Measurements from ENCODE around the gene PDSS2. TPM values are rescaled to one million over a fixed set of nuclear protein-coding genes. Genes with fewer than 3 reads are reported as not detected.

Gene PDSS2
- total and polyA plus RNA-seq, 2 of the 8 experiments (the other 6 are each of a cell fraction or from before 2014, with no cell fraction given) = 10.7 to 16.1 TPM

DNA sequence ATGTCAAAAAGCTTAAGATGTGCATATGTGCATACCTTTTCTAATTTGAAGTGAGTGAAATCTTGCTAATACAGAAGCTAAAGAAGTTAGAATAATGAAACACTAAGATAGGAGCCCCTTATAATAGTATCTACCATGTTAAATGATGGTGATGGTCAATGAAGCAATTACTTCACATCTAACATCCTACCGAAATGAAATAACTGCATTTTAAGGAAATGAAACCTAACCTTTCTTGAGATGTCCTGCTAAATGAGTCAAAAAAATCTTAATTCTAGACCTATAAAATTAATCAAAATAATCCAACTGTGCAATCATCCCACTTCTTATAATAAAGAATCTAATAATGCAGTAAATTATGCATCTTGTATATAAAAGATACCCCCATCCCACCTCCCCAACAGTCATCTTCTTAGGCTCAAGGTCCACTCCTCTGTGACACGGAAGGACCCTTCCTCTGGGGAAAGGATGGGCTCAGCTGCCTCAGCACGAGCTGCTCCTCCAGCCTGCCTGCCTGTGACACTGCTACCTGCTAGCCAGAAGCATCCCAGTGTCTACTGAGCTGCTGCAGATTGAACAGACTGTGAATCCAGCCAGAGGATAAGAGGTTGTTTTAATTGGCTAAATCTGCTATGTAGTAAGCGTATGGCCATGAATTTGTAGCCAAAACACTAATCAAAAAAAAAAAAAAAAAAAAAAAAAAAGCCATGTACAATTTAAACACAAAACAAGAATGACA is 214.5 kb downstream of the PDSS2 start:
- no peak overlapping the region for H3K23ac ChIP-seq (ENCODE audit: insufficient read length)
- H3K4me3 ChIP-seq (ENCODE audit: extremely low read depth in 1 of 4, insufficient read depth in 2 of 4, low read depth in 3 of 4, low read length in 4 of 4) = no peak overlapping the region
- WGBS, 2 experiments (ENCODE audit: extremely low coverage in 1 of 2, insufficient coverage in 1 of 2, insufficient read length in 1 of 2, insufficient replicate concordance in 2 of 2, low coverage in 1 of 2, low lambda C conversion rate in 2 of 2, missing lambda C conversion rate in 1 of 2) = 85% methylated on average over 4 of the region's 4 CpGs; no CpG with 5 or more reads in 1 of the 2 experiments
- no peak overlapping the region for H2AK5ac ChIP-seq (ENCODE audit: low read depth, low read length)
- DNase-seq (ENCODE audit: low read depth in 1 of 2, low spot score in 2 of 2) (no peak), FAIRE-seq (no peak)
- H3K4ac ChIP-seq (replicated peaks; ENCODE audit: insufficient read length, low read depth, low read length) = no peak overlapping the region
- no peak overlapping the region for H2BK15ac ChIP-seq (ENCODE audit: low read length)
- peaks cover 0 to 3% (median 0%) of the 10 kb centered on the region in 4 experiments; a peak in 1 of 8 replicates for H3K36me3 ChIP-seq (ENCODE audit: control insufficient read depth in 2 of 4, insufficient read depth in 4 of 4, low read length in 3 of 4)
- H3K79me1 ChIP-seq (ENCODE audit: low read depth, low read length) = no peaks in the 10 kb centered on the region
- no peak overlapping the region for H2AFZ ChIP-seq (ENCODE audit: low read length)
- no peaks in the 10 kb centered on the region for H3K9me3 ChIP-seq (ENCODE audit: insufficient read depth in 2 of 2, low read depth in 1 of 2, low read length in 1 of 2)
- H3K18ac ChIP-seq (ENCODE audit: extremely low read depth, low read length) = no peak overlapping the region
- H3K23me2 ChIP-seq (ENCODE audit: low read depth, low read length) = no peaks in the 10 kb centered on the region
- H3K79me2 ChIP-seq (ENCODE audit: control insufficient read depth in 1 of 2, insufficient read depth in 2 of 2, low read length in 2 of 2) = no peaks in the 10 kb centered on the region
- H4K8ac ChIP-seq (ENCODE audit: extremely low read depth, insufficient read depth, low read length) = no peak overlapping the region
- H4K20me1 ChIP-seq (replicated peaks in 1 of 2; ENCODE audit: control insufficient read depth in 1 of 2, insufficient read depth in 2 of 2, low read length in 2 of 2) = no peaks in the 10 kb centered on the region
- no peak overlapping the region for H3K4me2 ChIP-seq (ENCODE audit: insufficient read depth in 1 of 2, low read depth in 2 of 2, low read length in 2 of 2)
- H4K5ac ChIP-seq (ENCODE audit: insufficient read length, low read depth, low read length) = no peak overlapping the region
- H2BK5ac ChIP-seq (ENCODE audit: low read depth, low read length) = no peak overlapping the region
- ChIA-PET CTCF (ENCODE audit: partially characterized antibody) (no interaction called here), POLR2A (ENCODE audit: partially characterized antibody) (no interaction called here)
- no peak overlapping the region for H3K56ac ChIP-seq (replicated peaks; ENCODE audit: insufficient read length, low read depth, low read length)
- H3K4me1 ChIP-seq (replicated peaks in 1 of 4; ENCODE audit: control insufficient read depth in 3 of 4, insufficient read depth in 4 of 4, low read length in 3 of 4) = no peaks in the 10 kb centered on the region
- H2BK120ac ChIP-seq (replicated peaks; ENCODE audit: low read depth, low read length) = no peak overlapping the region
- no peak overlapping the region for H2BK12ac ChIP-seq (ENCODE audit: low read depth, low read length)
- H3K27me3 ChIP-seq (replicated peaks in 1 of 4; ENCODE audit: control insufficient read depth in 3 of 4, extremely low read depth in 1 of 4, insufficient read depth in 3 of 4, low read length in 3 of 4) = no peaks in the 10 kb centered on the region
- H3K27ac ChIP-seq (ENCODE audit: low read depth, low read length) = no peak overlapping the region
- H3K9ac ChIP-seq (replicated peaks in 1 of 4; ENCODE audit: extremely low read depth in 1 of 4, low read depth in 3 of 4, low read length in 3 of 4) = no peak overlapping the region
- H4K91ac ChIP-seq (replicated peaks; ENCODE audit: insufficient read length, low read length) = no peak overlapping the region
- H3K14ac ChIP-seq (ENCODE audit: insufficient read length) = no peak overlapping the region
- no peak overlapping the region for H2BK20ac ChIP-seq (ENCODE audit: low read length)
- TF ChIP-seq TAF1 (IDR thresholded peaks at IDR 0.05; ENCODE audit: low read depth, low read length) = no peak
- TF ChIP-seq NANOG (IDR thresholded peaks at IDR 0.05; ENCODE audit: insufficient read depth, low read depth, low read length, poor library complexity, severe bottlenecking) = no peak
- no peak for TF ChIP-seq BACH1 (IDR thresholded peaks at IDR 0.05; ENCODE audit: low read length)
- TF ChIP-seq SUZ12 (IDR thresholded peaks at IDR 0.05; ENCODE audit: low read length) = no peak
- TF ChIP-seq CHD1 (IDR thresholded peaks at IDR 0.05; ENCODE audit: low read depth, low read length) = no peak
- TF ChIP-seq ZNF274 (IDR thresholded peaks at IDR 0.05; ENCODE audit: borderline replicate concordance, extremely low read depth, low read length) = no peak
- no peak for TF ChIP-seq BCL11A (IDR thresholded peaks at IDR 0.05; ENCODE audit: low read depth in 2 of 2, low read length in 2 of 2)
- no peak for TF ChIP-seq TEAD4 (IDR thresholded peaks at IDR 0.05; ENCODE audit: low read depth, low read length)
- TF ChIP-seq KDM5A (IDR thresholded peaks at IDR 0.05; ENCODE audit: low read length) = no peak
- TF ChIP-seq, protein P1, sequence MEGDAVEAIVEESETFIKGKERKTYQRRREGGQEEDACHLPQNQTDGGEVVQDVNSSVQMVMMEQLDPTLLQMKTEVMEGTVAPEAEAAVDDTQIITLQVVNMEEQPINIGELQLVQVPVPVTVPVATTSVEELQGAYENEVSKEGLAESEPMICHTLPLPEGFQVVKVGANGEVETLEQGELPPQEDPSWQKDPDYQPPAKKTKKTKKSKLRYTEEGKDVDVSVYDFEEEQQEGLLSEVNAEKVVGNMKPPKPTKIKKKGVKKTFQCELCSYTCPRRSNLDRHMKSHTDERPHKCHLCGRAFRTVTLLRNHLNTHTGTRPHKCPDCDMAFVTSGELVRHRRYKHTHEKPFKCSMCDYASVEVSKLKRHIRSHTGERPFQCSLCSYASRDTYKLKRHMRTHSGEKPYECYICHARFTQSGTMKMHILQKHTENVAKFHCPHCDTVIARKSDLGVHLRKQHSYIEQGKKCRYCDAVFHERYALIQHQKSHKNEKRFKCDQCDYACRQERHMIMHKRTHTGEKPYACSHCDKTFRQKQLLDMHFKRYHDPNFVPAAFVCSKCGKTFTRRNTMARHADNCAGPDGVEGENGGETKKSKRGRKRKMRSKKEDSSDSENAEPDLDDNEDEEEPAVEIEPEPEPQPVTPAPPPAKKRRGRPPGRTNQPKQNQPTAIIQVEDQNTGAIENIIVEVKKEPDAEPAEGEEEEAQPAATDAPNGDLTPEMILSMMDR (IDR thresholded peaks at IDR 0.05; ENCODE audit: control extremely low read depth in 1 of 3, insufficient read depth in 1 of 3, low read depth in 1 of 3, low read length in 3 of 3) = no peak
- no peak for TF ChIP-seq SP4 (IDR thresholded peaks at IDR 0.05; ENCODE audit: low read length)
